Measurements from ENCODE around the gene CHRDL2. TPM values are rescaled to one million over a fixed set of nuclear protein-coding genes. Genes with fewer than 3 reads are reported as not detected.

The CHRDL2 gene
- total RNA-seq, 1 experiment from 2014 or later = not detected

DNA sequence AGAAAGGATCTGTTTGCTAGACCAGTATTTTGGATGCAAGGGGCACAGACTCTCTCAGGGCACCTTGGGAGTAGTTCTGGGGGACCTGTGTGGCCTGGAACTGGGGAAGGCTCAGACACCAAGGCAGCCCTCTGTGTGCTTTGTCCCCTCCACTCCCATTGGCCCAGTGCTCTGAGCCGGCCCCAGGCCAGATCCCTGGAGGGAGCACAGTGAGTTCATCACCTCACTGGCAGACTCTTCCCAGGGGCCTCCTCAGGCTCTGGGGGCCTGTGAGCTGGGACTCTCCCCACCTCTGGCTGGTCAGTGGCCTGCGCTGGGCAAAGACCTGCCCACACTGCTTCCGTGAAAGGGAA, 51.7 kb downstream of the CHRDL2 start:
- Histone ChIP-seq H3K36me3 (ENCODE audit: control insufficient read depth in 1 of 2, insufficient read depth in 2 of 2, low read length in 2 of 2) (no peaks in the 10 kb centered on the region), H4K20me1 (ENCODE audit: insufficient read depth) (no peaks in the 10 kb centered on the region), H3K9me3 (ENCODE audit: control insufficient read depth in 1 of 2, insufficient read depth in 1 of 2, low read depth in 1 of 2, low read length in 2 of 2) (no peaks in the 10 kb centered on the region), H3K4me2 (ENCODE audit: low read length) (no peak overlapping the region), H3K27ac (ENCODE audit: low read depth, low read length) (no peak overlapping the region), H3K4me3 (replicated peaks in 1 of 2; ENCODE audit: low read depth in 1 of 2, low read length in 2 of 2) (no peak overlapping the region), H3K9ac (ENCODE audit: low read length) (no peak overlapping the region), H2AFZ (ENCODE audit: low read depth, low read length, poor library complexity, severe bottlenecking) (no peak overlapping the region), H3K27me3 (ENCODE audit: insufficient read depth, low read length) (no peaks in the 10 kb centered on the region), H3K4me1 (ENCODE audit: control insufficient read depth in 1 of 2, insufficient read depth in 2 of 2, low read length in 2 of 2) (no peaks in the 10 kb centered on the region), H3K9me2 (ENCODE audit: insufficient read depth) (no peaks in the 10 kb centered on the region), H3K79me2 (ENCODE audit: insufficient read depth, low read length) (no peaks in the 10 kb centered on the region)
- RAD21 ChIA-PET (ENCODE audit: low non-redundant PET in 1 of 2, low total read pairs in 2 of 2, uncharacterized antibody in 2 of 2, unreplicated experiment in 2 of 2) = interaction anchor here in 1 of 2 experiments (0.6 kb wide), 1 partner anchor 228 kb away, joined by 7 read pairs; no protein-coding TSS in a partner anchor
- CTCF ChIA-PET = interaction anchor here (1.1 kb wide), 1 partner anchor 23 kb away, joined by 3 read pairs; no protein-coding TSS in a partner anchor
- intact Hi-C loops (cut with micrococcal nuclease) = no loop called here
- no TSS peak for BruUV-seq (replicated peaks)
- TF ChIP-seq ZFX (IDR thresholded peaks at IDR 0.05) (no peak), JUND (IDR thresholded peaks at IDR 0.05) (no peak), FOSL1 (IDR thresholded peaks at IDR 0.05; ENCODE audit: low read depth) (no peak), RAD21 (IDR thresholded peaks at IDR 0.05; ENCODE audit: low read depth) (no peak), CEBPB (IDR thresholded peaks at IDR 0.05; ENCODE audit: low read depth) (no peak), EZH2 (IDR thresholded peaks at IDR 0.05) (no peak), EGR1 (IDR thresholded peaks at IDR 0.05; ENCODE audit: low read depth) (no peak), POLR2A (IDR thresholded peaks at IDR 0.05; ENCODE audit: borderline replicate concordance, extremely low read depth, insufficient read depth, insufficient read length) (no peak), SIN3A (IDR thresholded peaks at IDR 0.05; ENCODE audit: low read depth) (no peak), ELF1 (IDR thresholded peaks at IDR 0.05; ENCODE audit: borderline replicate concordance, low read depth) (no peak), CBX3 (IDR thresholded peaks at IDR 0.05; ENCODE audit: low read depth) (no peak), POLR2AphosphoS5 (IDR thresholded peaks at IDR 0.05; ENCODE audit: low read depth, low read length) (no peak), TCF7L2 (IDR thresholded peaks at IDR 0.05; ENCODE audit: borderline replicate concordance, extremely low read depth, insufficient read depth, insufficient read length) (no peak), ZNF274 (IDR thresholded peaks at IDR 0.05; ENCODE audit: low read depth, low read length) (no peak), SP1 (IDR thresholded peaks at IDR 0.05; ENCODE audit: low read depth) (no peak)
- TF ChIP-seq, protein P1, sequence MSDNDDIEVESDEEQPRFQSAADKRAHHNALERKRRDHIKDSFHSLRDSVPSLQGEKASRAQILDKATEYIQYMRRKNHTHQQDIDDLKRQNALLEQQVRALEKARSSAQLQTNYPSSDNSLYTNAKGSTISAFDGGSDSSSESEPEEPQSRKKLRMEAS (IDR thresholded peaks at IDR 0.05) = no peak
- TF ChIP-seq, protein P2, sequence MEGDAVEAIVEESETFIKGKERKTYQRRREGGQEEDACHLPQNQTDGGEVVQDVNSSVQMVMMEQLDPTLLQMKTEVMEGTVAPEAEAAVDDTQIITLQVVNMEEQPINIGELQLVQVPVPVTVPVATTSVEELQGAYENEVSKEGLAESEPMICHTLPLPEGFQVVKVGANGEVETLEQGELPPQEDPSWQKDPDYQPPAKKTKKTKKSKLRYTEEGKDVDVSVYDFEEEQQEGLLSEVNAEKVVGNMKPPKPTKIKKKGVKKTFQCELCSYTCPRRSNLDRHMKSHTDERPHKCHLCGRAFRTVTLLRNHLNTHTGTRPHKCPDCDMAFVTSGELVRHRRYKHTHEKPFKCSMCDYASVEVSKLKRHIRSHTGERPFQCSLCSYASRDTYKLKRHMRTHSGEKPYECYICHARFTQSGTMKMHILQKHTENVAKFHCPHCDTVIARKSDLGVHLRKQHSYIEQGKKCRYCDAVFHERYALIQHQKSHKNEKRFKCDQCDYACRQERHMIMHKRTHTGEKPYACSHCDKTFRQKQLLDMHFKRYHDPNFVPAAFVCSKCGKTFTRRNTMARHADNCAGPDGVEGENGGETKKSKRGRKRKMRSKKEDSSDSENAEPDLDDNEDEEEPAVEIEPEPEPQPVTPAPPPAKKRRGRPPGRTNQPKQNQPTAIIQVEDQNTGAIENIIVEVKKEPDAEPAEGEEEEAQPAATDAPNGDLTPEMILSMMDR (IDR thresholded peaks at IDR 0.05 in 2 of 3, conservative IDR thresholded peaks at IDR 0.05 in 1 of 3; ENCODE audit: borderline replicate concordance in 1 of 3, insufficient read depth in 1 of 3, low read depth in 2 of 3, low read length in 2 of 3) = no peak
- TF ChIP-seq, protein P3, sequence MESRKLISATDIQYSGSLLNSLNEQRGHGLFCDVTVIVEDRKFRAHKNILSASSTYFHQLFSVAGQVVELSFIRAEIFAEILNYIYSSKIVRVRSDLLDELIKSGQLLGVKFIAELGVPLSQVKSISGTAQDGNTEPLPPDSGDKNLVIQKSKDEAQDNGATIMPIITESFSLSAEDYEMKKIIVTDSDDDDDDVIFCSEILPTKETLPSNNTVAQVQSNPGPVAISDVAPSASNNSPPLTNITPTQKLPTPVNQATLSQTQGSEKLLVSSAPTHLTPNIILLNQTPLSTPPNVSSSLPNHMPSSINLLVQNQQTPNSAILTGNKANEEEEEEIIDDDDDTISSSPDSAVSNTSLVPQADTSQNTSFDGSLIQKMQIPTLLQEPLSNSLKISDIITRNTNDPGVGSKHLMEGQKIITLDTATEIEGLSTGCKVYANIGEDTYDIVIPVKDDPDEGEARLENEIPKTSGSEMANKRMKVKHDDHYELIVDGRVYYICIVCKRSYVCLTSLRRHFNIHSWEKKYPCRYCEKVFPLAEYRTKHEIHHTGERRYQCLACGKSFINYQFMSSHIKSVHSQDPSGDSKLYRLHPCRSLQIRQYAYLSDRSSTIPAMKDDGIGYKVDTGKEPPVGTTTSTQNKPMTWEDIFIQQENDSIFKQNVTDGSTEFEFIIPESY (IDR thresholded peaks at IDR 0.05; ENCODE audit: extremely low read depth, insufficient replicate concordance, low read length) = no peak
- POLR2A ChIA-PET = no interaction called here
- DNase-seq (ENCODE audit: low read depth, low spot score) (no peak), ATAC-seq (no peak)

All from HCT116 (cell line).